ENCODE measurements around the gene ERO1B.

- TF ChIP-seq, protein P1, sequence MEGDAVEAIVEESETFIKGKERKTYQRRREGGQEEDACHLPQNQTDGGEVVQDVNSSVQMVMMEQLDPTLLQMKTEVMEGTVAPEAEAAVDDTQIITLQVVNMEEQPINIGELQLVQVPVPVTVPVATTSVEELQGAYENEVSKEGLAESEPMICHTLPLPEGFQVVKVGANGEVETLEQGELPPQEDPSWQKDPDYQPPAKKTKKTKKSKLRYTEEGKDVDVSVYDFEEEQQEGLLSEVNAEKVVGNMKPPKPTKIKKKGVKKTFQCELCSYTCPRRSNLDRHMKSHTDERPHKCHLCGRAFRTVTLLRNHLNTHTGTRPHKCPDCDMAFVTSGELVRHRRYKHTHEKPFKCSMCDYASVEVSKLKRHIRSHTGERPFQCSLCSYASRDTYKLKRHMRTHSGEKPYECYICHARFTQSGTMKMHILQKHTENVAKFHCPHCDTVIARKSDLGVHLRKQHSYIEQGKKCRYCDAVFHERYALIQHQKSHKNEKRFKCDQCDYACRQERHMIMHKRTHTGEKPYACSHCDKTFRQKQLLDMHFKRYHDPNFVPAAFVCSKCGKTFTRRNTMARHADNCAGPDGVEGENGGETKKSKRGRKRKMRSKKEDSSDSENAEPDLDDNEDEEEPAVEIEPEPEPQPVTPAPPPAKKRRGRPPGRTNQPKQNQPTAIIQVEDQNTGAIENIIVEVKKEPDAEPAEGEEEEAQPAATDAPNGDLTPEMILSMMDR (IDR thresholded peaks at IDR 0.05) = no peak
- no peak for TF ChIP-seq POLR2A (IDR thresholded peaks at IDR 0.05)
Measured at GRCh38 chr1:236253119-236253518, 28.6 kb downstream of the ERO1B start.
